ENCODE results near the gene OR6T1.

Gene OR6T1

GRCh38 chr11:123903932-123904331 lies 39.7 kb downstream of the OR6T1 start:
- no peak for TF ChIP-seq CTCF (conservative IDR thresholded peaks at IDR 0.05; ENCODE audit: low read depth, low read length)
- no peak overlapping the region for H3K4me3 ChIP-seq (ENCODE audit: low read length)
- DNase-seq (ENCODE audit: low read depth) = no peak

- no peak for DNase-seq (ENCODE audit: low read depth)
- TF ChIP-seq CTCF (conservative IDR thresholded peaks at IDR 0.05; ENCODE audit: low read depth, low read length) = no peak
- H3K4me3 ChIP-seq (ENCODE audit: low read length) = no peak within 1 kb of the TSS
Measured at GRCh38 chr11:123901867-123902266, 41.8 kb downstream of the OR6T1 start, which contains the start of gene OR8D4. OR8D4 (plus strand) TSS chr11:123902167; CDS start chr11:123906432, 4,265 bp downstream.

- TF ChIP-seq CTCF (conservative IDR thresholded peaks at IDR 0.05; ENCODE audit: low read depth, low read length) = no peak
- H3K4me3 ChIP-seq (ENCODE audit: low read length) = no peak overlapping the region
- DNase-seq (ENCODE audit: low read depth) = no peak
Measured at GRCh38 chr11:123899792-123900191, 43.8 kb downstream of the OR6T1 start.

All from retinal pigment epithelial cell (primary cell).